ENCODE data around the gene RIN1. TPM values are rescaled to one million over a fixed set of nuclear protein-coding genes. Genes with fewer than 3 reads are reported as not detected.

Gene RIN1
- total RNA-seq, 1 donor from 2014 or later: 16.0 TPM

DNA sequence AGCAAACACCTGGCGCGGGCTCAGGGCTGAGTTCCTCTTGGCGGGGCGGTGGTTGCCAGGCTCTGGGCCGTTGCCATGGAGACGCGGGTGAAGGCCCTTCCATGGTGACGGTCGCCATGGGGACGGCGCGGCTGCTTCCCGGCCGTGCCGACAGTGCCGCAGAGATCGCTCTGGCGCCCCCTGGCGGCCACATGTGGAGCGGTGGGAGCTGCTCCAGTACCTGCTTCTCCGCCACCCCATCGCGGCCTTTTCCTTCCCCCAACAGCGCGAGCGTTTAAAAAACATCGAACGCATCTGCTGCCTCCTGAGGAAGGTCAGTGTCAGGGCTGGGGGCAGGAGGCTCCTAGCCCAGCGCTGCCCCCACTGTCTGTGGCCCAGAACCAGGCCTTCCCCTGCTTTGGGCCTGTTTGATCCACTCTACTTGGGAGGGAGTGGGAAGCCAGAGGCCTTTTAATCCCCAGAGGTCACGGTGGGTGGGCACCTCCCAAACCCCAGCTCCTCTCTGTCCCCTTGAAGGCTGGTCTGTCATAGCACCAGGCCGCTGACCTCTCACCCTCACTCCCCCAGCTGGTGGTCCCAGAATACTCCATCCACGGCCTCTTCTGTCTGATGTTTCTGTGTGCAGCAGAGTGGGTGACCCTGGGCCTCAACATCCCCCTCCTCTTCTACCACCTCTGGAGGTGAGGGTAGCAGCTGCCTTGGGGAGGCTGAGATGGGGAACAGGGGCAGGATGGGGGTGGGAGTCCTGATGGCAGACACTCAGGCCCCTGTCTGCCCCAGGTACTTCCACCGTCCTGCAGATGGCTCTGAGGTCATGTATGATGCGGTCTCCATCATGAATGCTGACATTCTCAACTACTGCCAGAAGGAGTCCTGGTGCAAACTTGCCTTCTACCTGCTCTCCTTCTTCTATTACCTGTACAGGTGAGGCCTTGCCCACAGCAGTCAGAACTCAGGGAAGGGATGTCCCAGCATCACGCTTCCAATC is 53.5 kb downstream of the RIN1 start:
- peak; percentile 98 for DNase-seq (ENCODE audit: low spot score)

Other genes starting within 250 kb of the RIN1 start
- gene KLC2, start 78.7 kb downstream of the RIN1 start, total RNA-seq: 60.8 TPM
- gene RAB1B, start 67.8 kb downstream of the RIN1 start, total RNA-seq: 187 TPM
- 1.1 TPM for gene CNIH2, start 58.3 kb downstream of the RIN1 start, total RNA-seq
- gene YIF1A, start 47.3 kb downstream of the RIN1 start, total RNA-seq: 103 TPM
- gene TMEM151A, start 44.5 kb downstream of the RIN1 start, total RNA-seq: 61.6 TPM
- 34.7 TPM for gene CD248, start 19.4 kb downstream of the RIN1 start, total RNA-seq
- gene BRMS1, start 8.7 kb upstream of the RIN1 start, total RNA-seq: 32.2 TPM
- 43.8 TPM for gene B4GAT1, start 11.2 kb upstream of the RIN1 start, total RNA-seq
- gene SLC29A2, start 35.3 kb upstream of the RIN1 start, total RNA-seq: 19.0 TPM
- gene NPAS4, start 84.6 kb upstream of the RIN1 start, total RNA-seq: 1.5 TPM
- gene MRPL11, start 102.4 kb upstream of the RIN1 start, total RNA-seq: 32.8 TPM
- 20.3 TPM for gene PELI3, start 130.5 kb upstream of the RIN1 start, total RNA-seq
- gene DPP3, start 144.0 kb upstream of the RIN1 start, total RNA-seq: 61.2 TPM
- gene BBS1, start 174.2 kb upstream of the RIN1 start, total RNA-seq: 72.9 TPM
- gene ZDHHC24, start 209.6 kb upstream of the RIN1 start, total RNA-seq: 24.1 TPM
- 0.12 TPM for gene ACTN3, start 210.5 kb upstream of the RIN1 start, total RNA-seq
- gene CTSF, start 232.2 kb upstream of the RIN1 start, total RNA-seq: 87.4 TPM